Measurements from ENCODE around the gene ATP8A2.
"Not testable (repeated sequence)": the region's sequence is repeated elsewhere in the genome, so short reads cannot be mapped to it uniquely, and the experiment has no call there.

Gene ATP8A2

DNA sequence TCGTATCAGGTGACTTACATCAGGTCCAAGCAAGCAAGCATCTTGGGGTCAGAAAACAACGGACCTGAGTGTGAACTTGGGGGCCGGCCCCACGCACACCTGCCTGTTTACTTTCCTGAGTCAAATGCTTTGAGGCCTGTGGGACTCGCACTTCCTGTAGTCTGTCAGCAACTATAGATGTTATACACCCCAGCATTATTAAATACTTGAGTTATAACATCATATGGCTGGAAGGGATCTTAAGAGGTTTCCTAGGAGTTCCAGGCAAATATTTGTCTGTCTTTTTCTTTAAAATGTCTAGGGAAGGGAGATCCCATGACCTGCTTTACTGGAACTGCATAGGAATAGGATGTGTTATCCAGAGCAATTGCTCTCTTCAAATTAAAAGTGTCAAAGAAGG, 399.4 kb downstream of the ATP8A2 start:
- H3K27ac ChIP-seq (ENCODE audit: low read length), result no peak overlapping the region
- no peaks in the 10 kb centered on the region for H3K9me3 ChIP-seq (ENCODE audit: control insufficient read depth in 1 of 2, low read length in 2 of 2)
- no peaks in the 10 kb centered on the region for H3K27me3 ChIP-seq (ENCODE audit: low read depth, low read length)
- no peaks in the 10 kb centered on the region for H3K4me1 ChIP-seq (ENCODE audit: control insufficient read depth in 1 of 2, insufficient read depth in 2 of 2, low read length in 2 of 2)
- no peaks in the 10 kb centered on the region for H3K36me3 ChIP-seq (ENCODE audit: control insufficient read depth in 1 of 2, insufficient read depth in 2 of 2, low read length in 2 of 2)
- H3K4me3 ChIP-seq (ENCODE audit: low read depth in 1 of 2, low read length in 2 of 2), result no peak overlapping the region

DNA sequence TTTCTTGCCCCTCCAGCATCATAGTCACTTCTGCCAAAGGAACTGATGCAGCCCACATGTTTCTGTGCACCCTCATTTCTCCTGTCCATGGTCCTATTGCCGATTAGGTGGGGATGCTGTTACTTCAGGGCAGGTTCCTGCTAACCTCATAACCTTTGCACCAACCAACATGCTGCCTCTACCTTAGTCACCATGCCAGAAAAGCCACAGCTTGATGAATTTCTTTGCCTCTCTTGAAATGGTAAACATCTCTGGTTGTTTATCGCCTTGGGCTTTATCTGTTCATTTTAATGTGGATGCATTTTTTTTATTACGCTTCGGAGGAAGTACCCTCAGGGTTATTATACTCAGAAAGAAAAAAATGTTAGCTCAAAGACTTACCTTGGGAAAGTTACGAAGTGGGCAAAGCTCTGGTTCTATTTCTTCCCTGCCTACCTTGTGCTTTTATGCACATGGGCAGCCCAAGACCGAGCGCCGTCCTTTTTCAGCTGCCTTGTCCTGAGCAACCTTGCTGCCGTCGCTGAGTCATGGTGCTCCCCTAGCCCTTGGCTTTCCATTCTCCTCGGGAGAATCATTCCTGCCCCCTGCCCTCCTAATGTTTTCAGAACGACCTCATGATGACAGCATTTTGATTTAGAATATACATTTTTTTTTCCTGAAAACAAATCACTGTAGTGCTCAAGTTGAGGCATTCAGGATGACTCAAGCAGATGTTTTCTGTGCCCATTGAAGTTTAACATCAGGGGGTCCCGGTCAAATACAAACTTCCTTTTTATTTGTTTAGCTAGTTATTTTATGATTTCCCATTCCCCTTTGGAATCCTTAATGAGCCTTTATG, 400.1 kb downstream of the ATP8A2 start:
- H3K9me3 ChIP-seq (ENCODE audit: control insufficient read depth in 1 of 2, low read length in 2 of 2), result no peaks in the 10 kb centered on the region
- no peaks in the 10 kb centered on the region for H3K36me3 ChIP-seq (ENCODE audit: control insufficient read depth in 1 of 2, insufficient read depth in 2 of 2, low read length in 2 of 2)
- H3K4me1 ChIP-seq (ENCODE audit: control insufficient read depth in 1 of 2, insufficient read depth in 2 of 2, low read length in 2 of 2), result no peaks in the 10 kb centered on the region
- no peak overlapping the region for H3K4me3 ChIP-seq (ENCODE audit: low read depth in 1 of 2, low read length in 2 of 2)
- no peaks in the 10 kb centered on the region for H3K27me3 ChIP-seq (ENCODE audit: low read depth, low read length)
- no peak overlapping the region for H3K27ac ChIP-seq (ENCODE audit: low read length)

DNA sequence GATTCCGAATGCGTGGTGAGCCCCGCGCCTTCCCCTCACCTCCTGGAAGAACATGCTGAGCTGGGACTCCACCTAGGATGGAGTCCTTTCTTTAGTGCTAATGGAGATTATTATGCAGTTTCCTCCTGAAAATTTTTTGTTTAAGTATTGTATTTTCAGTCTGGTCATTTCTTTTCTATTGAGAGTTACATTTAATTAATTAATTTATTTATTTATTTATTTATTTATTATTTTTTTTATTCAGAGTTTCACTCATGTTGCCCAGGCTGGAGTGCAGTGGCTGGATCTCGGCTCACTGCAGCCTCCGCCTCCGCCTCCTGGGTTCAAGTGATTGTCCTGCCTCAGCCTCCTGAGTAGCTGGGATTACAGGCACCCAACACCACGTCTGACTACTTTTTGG, 400.8 kb downstream of the ATP8A2 start:
- H3K4me1 ChIP-seq (ENCODE audit: control insufficient read depth in 1 of 2, insufficient read depth in 2 of 2, low read length in 2 of 2); H3K4me3 ChIP-seq (ENCODE audit: low read depth in 1 of 2, low read length in 2 of 2); H3K36me3 ChIP-seq (ENCODE audit: control insufficient read depth in 1 of 2, insufficient read depth in 2 of 2, low read length in 2 of 2); H3K9me3 ChIP-seq (ENCODE audit: control insufficient read depth in 1 of 2, low read length in 2 of 2); H3K27me3 ChIP-seq (ENCODE audit: low read depth, low read length); H3K27ac ChIP-seq (ENCODE audit: low read length): not testable (repeated sequence)

DNA sequence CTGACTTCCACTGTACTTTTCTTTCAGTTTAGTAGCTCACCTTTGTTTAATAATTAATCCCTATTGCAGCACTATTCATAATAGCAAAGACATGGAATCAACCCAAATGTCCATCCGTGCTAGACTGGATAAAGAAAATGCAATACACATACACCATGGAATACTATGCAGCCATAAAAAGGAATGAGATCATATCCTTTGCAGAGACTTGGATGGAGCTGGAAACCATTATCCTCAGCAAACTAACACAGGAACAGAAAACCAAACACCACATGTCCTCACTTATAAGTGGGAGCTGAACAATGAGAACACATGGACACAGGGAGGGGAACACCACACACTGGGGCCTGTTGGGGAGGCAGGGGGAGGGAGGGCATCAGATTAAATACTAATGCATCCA, 402.3 kb downstream of the ATP8A2 start:
- H3K4me1 ChIP-seq (ENCODE audit: control insufficient read depth in 1 of 2, insufficient read depth in 2 of 2, low read length in 2 of 2); H3K36me3 ChIP-seq (ENCODE audit: control insufficient read depth in 1 of 2, insufficient read depth in 2 of 2, low read length in 2 of 2); H3K27ac ChIP-seq (ENCODE audit: low read length); H3K4me3 ChIP-seq (ENCODE audit: low read depth in 1 of 2, low read length in 2 of 2); H3K9me3 ChIP-seq (ENCODE audit: control insufficient read depth in 1 of 2, low read length in 2 of 2); H3K27me3 ChIP-seq (ENCODE audit: low read depth, low read length): not testable (repeated sequence)

DNA sequence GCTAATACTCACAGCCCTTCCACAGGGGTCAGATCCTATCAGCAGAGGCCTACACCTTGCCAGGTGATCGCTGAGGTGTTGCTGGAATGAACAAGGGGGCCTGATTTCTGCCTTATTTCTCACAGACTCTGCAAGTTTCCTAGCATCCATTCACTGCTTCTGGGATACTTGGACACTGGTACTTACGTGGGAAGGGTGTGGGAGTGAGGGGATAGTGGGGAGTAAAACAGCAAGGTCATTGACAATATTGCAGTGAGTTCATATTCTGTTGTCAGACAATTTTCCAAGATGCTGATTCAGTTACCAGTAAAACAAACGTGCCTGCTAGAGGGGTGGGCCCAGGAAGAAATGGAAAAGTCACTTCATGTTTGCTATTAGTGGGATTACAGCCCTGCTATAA, 403.5 kb downstream of the ATP8A2 start:
- Histone ChIP-seq H3K4me1 (ENCODE audit: control insufficient read depth in 1 of 2, insufficient read depth in 2 of 2, low read length in 2 of 2) (no peaks in the 10 kb centered on the region), H3K9me3 (ENCODE audit: control insufficient read depth in 1 of 2, low read length in 2 of 2) (no peaks in the 10 kb centered on the region), H3K27me3 (ENCODE audit: low read depth, low read length) (no peaks in the 10 kb centered on the region), H3K36me3 (ENCODE audit: control insufficient read depth in 1 of 2, insufficient read depth in 2 of 2, low read length in 2 of 2) (no peaks in the 10 kb centered on the region), H3K4me3 (ENCODE audit: low read depth in 1 of 2, low read length in 2 of 2) (no peak overlapping the region), H3K27ac (ENCODE audit: low read length) (no peak overlapping the region)

DNA sequence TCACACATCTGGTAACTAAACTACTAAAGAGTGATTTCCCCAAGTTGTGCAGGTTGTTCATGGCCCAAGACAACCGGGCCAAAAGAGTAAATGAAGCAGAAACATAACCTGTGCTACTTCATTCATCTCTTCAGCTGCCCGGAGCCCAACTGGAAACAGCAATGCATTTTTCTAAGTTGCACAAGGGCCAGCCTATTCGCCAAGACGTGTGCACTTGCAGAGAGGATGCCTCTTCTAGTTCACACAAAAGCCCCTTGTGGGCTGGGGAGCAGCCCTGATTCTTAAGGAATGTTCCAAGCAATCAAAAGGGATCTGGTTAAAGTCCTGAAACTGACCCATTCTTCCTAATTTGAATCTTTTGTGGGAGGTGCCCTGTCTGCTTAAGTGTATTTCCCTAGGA, 404.2 kb downstream of the ATP8A2 start:
- no peaks in the 10 kb centered on the region for H3K36me3 ChIP-seq (ENCODE audit: control insufficient read depth in 1 of 2, insufficient read depth in 2 of 2, low read length in 2 of 2)
- no peak overlapping the region for H3K4me3 ChIP-seq (ENCODE audit: low read depth in 1 of 2, low read length in 2 of 2)
- H3K27ac ChIP-seq (ENCODE audit: low read length), result no peak overlapping the region
- no peaks in the 10 kb centered on the region for H3K4me1 ChIP-seq (ENCODE audit: control insufficient read depth in 1 of 2, insufficient read depth in 2 of 2, low read length in 2 of 2)
- H3K27me3 ChIP-seq (ENCODE audit: low read depth, low read length), result no peaks in the 10 kb centered on the region
- no peaks in the 10 kb centered on the region for H3K9me3 ChIP-seq (ENCODE audit: control insufficient read depth in 1 of 2, low read length in 2 of 2)

DNA sequence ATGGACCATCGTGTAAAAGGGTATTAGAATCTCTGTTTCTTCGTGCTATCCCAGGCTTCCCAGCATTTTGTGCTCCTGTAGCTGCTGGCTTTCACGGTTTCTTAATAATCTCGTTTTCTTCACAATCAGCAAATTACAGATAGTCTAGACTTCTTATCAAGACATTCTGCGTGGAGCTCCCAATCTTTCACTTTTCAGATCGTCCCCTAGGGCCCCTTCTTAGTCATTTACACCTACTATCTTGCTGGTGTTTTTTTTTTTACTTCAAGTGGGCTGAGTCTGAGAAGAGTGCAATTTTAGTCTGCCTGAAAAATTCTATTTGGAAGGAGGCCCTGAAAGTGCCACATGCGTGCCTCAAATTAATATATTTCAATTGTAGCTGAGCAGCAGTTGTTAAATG, 404.9 kb downstream of the ATP8A2 start:
- Histone ChIP-seq H3K4me3 (ENCODE audit: low read depth in 1 of 2, low read length in 2 of 2) (no peak overlapping the region), H3K27me3 (ENCODE audit: low read depth, low read length) (no peaks in the 10 kb centered on the region), H3K36me3 (ENCODE audit: control insufficient read depth in 1 of 2, insufficient read depth in 2 of 2, low read length in 2 of 2) (no peaks in the 10 kb centered on the region), H3K4me1 (ENCODE audit: control insufficient read depth in 1 of 2, insufficient read depth in 2 of 2, low read length in 2 of 2) (no peaks in the 10 kb centered on the region), H3K27ac (ENCODE audit: low read length) (no peak overlapping the region), H3K9me3 (ENCODE audit: control insufficient read depth in 1 of 2, low read length in 2 of 2) (no peaks in the 10 kb centered on the region)

DNA sequence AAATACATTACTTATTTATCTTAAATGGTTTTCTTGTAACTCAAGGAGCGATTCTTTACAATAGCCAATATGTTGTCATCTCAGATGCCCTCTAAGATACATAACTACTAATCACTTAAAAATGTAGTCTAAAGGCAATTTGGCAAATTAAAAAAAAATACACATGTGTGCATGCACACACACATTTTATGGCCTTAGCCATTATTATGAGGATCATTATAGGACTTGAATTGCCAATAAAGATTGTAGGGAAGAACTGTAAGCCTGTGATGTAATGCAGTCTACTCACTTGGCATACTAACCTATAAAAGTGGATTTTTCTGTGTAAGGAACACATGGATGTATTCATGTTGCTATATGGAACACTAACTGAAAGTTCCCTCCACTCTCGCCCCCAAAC, 405.7 kb downstream of the ATP8A2 start:
- Histone ChIP-seq H3K9me3 (ENCODE audit: control insufficient read depth in 1 of 2, low read length in 2 of 2) (no peaks in the 10 kb centered on the region), H3K27me3 (ENCODE audit: low read depth, low read length) (no peaks in the 10 kb centered on the region), H3K4me3 (ENCODE audit: low read depth in 1 of 2, low read length in 2 of 2) (no peak overlapping the region), H3K4me1 (ENCODE audit: control insufficient read depth in 1 of 2, insufficient read depth in 2 of 2, low read length in 2 of 2) (no peaks in the 10 kb centered on the region), H3K27ac (ENCODE audit: low read length) (no peak overlapping the region), H3K36me3 (ENCODE audit: control insufficient read depth in 1 of 2, insufficient read depth in 2 of 2, low read length in 2 of 2) (no peaks in the 10 kb centered on the region)

DNA sequence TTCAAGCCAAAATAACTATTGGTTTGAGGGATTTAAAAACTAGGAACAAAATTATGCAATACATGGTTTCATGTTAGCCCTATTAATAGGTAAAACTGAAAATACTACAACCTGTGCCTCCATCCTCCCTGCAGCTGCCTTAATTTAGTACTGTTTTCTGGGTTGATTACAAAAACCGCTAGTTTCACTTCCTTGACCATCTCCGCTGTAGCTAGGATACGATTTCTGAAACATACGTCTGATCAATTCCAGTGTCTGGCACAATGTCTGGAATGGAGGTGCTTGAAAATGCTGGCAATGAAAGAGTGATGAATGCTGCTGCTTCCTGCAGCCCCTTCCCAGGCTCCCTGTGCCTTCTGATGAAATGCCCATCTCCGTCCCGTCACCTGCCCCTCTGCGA, 406.6 kb downstream of the ATP8A2 start:
- Histone ChIP-seq H3K4me1 (ENCODE audit: control insufficient read depth in 1 of 2, insufficient read depth in 2 of 2, low read length in 2 of 2) (no peaks in the 10 kb centered on the region), H3K27me3 (ENCODE audit: low read depth, low read length) (no peaks in the 10 kb centered on the region), H3K36me3 (ENCODE audit: control insufficient read depth in 1 of 2, insufficient read depth in 2 of 2, low read length in 2 of 2) (no peaks in the 10 kb centered on the region), H3K9me3 (ENCODE audit: control insufficient read depth in 1 of 2, low read length in 2 of 2) (no peaks in the 10 kb centered on the region), H3K4me3 (ENCODE audit: low read depth in 1 of 2, low read length in 2 of 2) (no peak overlapping the region), H3K27ac (ENCODE audit: low read length) (no peak overlapping the region)

DNA sequence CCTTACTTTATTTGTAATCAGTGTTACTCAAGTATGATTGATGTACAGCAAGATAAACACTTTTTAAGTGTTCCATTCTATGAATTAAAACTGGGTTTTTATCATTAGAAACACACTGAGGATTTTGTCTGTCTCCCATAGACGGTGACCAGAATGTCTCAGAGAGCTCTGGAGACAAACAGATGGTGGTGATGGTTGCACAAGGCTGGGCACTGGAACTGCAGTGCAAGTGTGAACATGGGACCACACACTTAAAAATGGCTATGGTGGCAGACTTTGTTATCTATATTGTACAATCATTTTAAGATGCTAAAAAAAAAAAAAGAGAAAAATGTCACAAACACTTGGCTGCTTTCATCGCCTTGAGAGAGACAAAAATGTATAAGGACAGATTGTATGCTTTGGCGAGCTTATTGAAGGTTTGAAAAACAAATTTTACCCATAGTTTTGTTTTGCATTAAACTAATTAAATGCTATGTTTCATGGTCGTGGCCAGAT, 407.1 kb downstream of the ATP8A2 start:
- H3K27me3 ChIP-seq (ENCODE audit: low read depth, low read length), result no peaks in the 10 kb centered on the region
- no peak overlapping the region for H3K4me3 ChIP-seq (ENCODE audit: low read depth in 1 of 2, low read length in 2 of 2)
- no peaks in the 10 kb centered on the region for H3K9me3 ChIP-seq (ENCODE audit: control insufficient read depth in 1 of 2, low read length in 2 of 2)
- H3K27ac ChIP-seq (ENCODE audit: low read length), result no peak overlapping the region
- H3K4me1 ChIP-seq (ENCODE audit: control insufficient read depth in 1 of 2, insufficient read depth in 2 of 2, low read length in 2 of 2), result no peaks in the 10 kb centered on the region
- H3K36me3 ChIP-seq (ENCODE audit: control insufficient read depth in 1 of 2, insufficient read depth in 2 of 2, low read length in 2 of 2), result no peaks in the 10 kb centered on the region

DNA sequence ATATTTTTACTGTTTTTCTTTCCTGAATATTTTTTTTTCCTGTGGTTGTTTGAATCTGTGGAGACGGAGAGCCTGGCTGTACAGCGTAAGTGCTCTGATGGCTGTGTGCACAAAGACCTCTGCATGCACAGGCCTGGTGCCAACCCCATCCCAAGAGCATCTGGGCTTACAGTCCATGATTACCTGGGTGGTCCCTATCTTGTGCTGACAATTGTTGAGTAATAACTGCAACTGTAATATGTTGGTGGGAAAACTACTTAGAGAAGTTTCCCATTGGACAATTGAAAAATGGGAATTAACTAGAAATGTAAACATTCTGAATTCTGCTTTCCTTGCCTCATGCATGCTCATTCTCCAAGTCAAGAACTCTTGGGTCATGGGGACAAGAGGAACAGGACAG, 411.3 kb downstream of the ATP8A2 start:
- Histone ChIP-seq H3K4me1 (ENCODE audit: control insufficient read depth in 1 of 2, insufficient read depth in 2 of 2, low read length in 2 of 2) (no peaks in the 10 kb centered on the region), H3K4me3 (ENCODE audit: low read depth in 1 of 2, low read length in 2 of 2) (no peak overlapping the region), H3K36me3 (ENCODE audit: control insufficient read depth in 1 of 2, insufficient read depth in 2 of 2, low read length in 2 of 2) (no peaks in the 10 kb centered on the region), H3K27ac (ENCODE audit: low read length) (no peak overlapping the region), H3K9me3 (ENCODE audit: control insufficient read depth in 1 of 2, low read length in 2 of 2) (no peaks in the 10 kb centered on the region), H3K27me3 (ENCODE audit: low read depth, low read length) (no peaks in the 10 kb centered on the region)

DNA sequence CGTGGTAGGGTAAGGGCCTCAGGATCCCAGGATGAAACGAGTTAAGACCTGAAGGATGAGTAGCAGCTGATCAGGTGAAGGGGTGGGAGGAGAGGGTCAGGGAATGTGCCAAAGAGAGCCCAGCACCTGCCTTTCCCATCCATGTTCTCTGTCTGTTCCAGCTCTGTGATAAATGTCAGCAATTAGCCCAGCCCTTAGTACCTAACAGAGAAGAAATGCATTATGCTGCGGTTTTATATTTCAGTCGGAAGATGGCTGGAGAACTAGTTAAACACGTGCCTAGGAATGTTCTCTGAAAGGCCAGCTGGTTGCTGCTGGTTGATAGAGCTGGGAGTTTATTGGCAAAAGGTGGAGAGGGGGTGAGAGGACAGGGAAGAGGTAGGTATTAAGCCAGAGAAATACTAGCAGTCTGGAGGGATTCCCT, 411.8 kb downstream of the ATP8A2 start:
- Histone ChIP-seq H3K27me3 (ENCODE audit: low read depth, low read length) (no peaks in the 10 kb centered on the region), H3K4me1 (ENCODE audit: control insufficient read depth in 1 of 2, insufficient read depth in 2 of 2, low read length in 2 of 2) (no peaks in the 10 kb centered on the region), H3K9me3 (ENCODE audit: control insufficient read depth in 1 of 2, low read length in 2 of 2) (no peaks in the 10 kb centered on the region), H3K4me3 (ENCODE audit: low read depth in 1 of 2, low read length in 2 of 2) (no peak overlapping the region), H3K36me3 (ENCODE audit: control insufficient read depth in 1 of 2, insufficient read depth in 2 of 2, low read length in 2 of 2) (no peaks in the 10 kb centered on the region), H3K27ac (ENCODE audit: low read length) (no peak overlapping the region)

Data from muscle layer of duodenum (tissue), 2 donors.